ENCODE measurements around the gene ZIM2.

Gene ZIM2

GRCh38 chr19:56764196-56764695 is 76.3 kb downstream of the ZIM2 start:
- CTCF ChIA-PET = interaction anchor here (1.8 kb wide), 1 partner anchor 14 kb away, joined by 3 read pairs; no protein-coding TSS in a partner anchor
- DNase-seq = no peak
- H3K4me1 ChIP-seq (ENCODE audit: control extremely low read depth in 1 of 4, control insufficient read depth in 4 of 4, insufficient read depth in 4 of 4, low read length in 3 of 4) = peaks cover 4 to 10% (median 8%) of the 10 kb centered on the region in 4 experiments
- peaks cover 0 to 28% (median 13%) of the 10 kb centered on the region in 5 experiments for H3K9me3 ChIP-seq (ENCODE audit: control extremely low read depth in 1 of 5, control insufficient read depth in 4 of 5, insufficient read depth in 2 of 5, low read depth in 1 of 5, low read length in 4 of 5)
- POLR2A ChIA-PET = interaction anchor here (0.6 kb wide), 1 partner anchor 336 kb away, joined by 3 read pairs; no protein-coding TSS in a partner anchor
- H3K36me3 ChIP-seq (ENCODE audit: control insufficient read depth in 4 of 4, insufficient read depth in 4 of 4, low read length in 3 of 4) = no peaks in the 10 kb centered on the region
- H3K27me3 ChIP-seq (replicated peaks in 2 of 5; ENCODE audit: control insufficient read depth in 4 of 5, insufficient read depth in 5 of 5, low read length in 4 of 5) = no peaks in the 10 kb centered on the region
- no peak overlapping the region for H3K27ac ChIP-seq (ENCODE audit: insufficient read depth in 1 of 2, low read depth in 1 of 2, low read length in 2 of 2, poor library complexity in 1 of 2, severe bottlenecking in 2 of 2)
- H3K4me3 ChIP-seq (ENCODE audit: control insufficient read depth in 1 of 7, extremely low read depth in 1 of 7, insufficient read depth in 4 of 7, low read depth in 2 of 7, low read length in 6 of 7) = no peak overlapping the region
- WGBS (ENCODE audit: insufficient coverage) = 79% methylated on average over 1 of the region's 1 CpG

- 92% methylated on average over 10 of the region's 10 CpGs for WGBS (ENCODE audit: insufficient coverage)
- no peak for DNase-seq
These were observed 79.7 kb downstream of the ZIM2 start for GRCh38 chr19:56760842-56761241.

GRCh38 chr19:56759531-56759930 is 81.0 kb downstream of the ZIM2 start:
- POLR2A ChIA-PET = no interaction called here
- no peak for DNase-seq
- no peaks in the 10 kb centered on the region for H3K4me1 ChIP-seq (ENCODE audit: control extremely low read depth in 1 of 4, control insufficient read depth in 4 of 4, insufficient read depth in 4 of 4, low read length in 3 of 4)
- no peak overlapping the region for H3K27ac ChIP-seq (ENCODE audit: insufficient read depth in 1 of 2, low read depth in 1 of 2, low read length in 2 of 2, poor library complexity in 1 of 2, severe bottlenecking in 2 of 2)
- CTCF ChIA-PET = no interaction called here
- H3K27me3 ChIP-seq (replicated peaks in 2 of 5; ENCODE audit: control insufficient read depth in 4 of 5, insufficient read depth in 5 of 5, low read length in 4 of 5) = no peaks in the 10 kb centered on the region
- 87% methylated on average over 8 of the region's 8 CpGs for WGBS (ENCODE audit: insufficient coverage)
- H3K4me3 ChIP-seq (ENCODE audit: control insufficient read depth in 1 of 7, extremely low read depth in 1 of 7, insufficient read depth in 4 of 7, low read depth in 2 of 7, low read length in 6 of 7) = no peak overlapping the region
- peaks cover 0 to 21% (median 5%) of the 10 kb centered on the region in 5 experiments for H3K9me3 ChIP-seq (ENCODE audit: control extremely low read depth in 1 of 5, control insufficient read depth in 4 of 5, insufficient read depth in 2 of 5, low read depth in 1 of 5, low read length in 4 of 5)
- H3K36me3 ChIP-seq (ENCODE audit: control insufficient read depth in 4 of 4, insufficient read depth in 4 of 4, low read length in 3 of 4) = no peaks in the 10 kb centered on the region

More at GRCh38 chr19:56760842-56761241, 79.7 kb downstream of the ZIM2 start:
- Histone ChIP-seq H3K27me3 (replicated peaks in 2 of 5; ENCODE audit: control insufficient read depth in 4 of 5, insufficient read depth in 5 of 5, low read length in 4 of 5) (no peaks in the 10 kb centered on the region), H3K9me3 (ENCODE audit: control extremely low read depth in 1 of 5, control insufficient read depth in 4 of 5, insufficient read depth in 2 of 5, low read depth in 1 of 5, low read length in 4 of 5) (peaks cover 0 to 27% (median 8%) of the 10 kb centered on the region in 5 experiments), H3K27ac (ENCODE audit: insufficient read depth in 1 of 2, low read depth in 1 of 2, low read length in 2 of 2, poor library complexity in 1 of 2, severe bottlenecking in 2 of 2) (no peak overlapping the region), H3K4me1 (ENCODE audit: control extremely low read depth in 1 of 4, control insufficient read depth in 4 of 4, insufficient read depth in 4 of 4, low read length in 3 of 4) (peaks cover 4 to 10% (median 8%) of the 10 kb centered on the region in 4 experiments), H3K36me3 (ENCODE audit: control insufficient read depth in 4 of 4, insufficient read depth in 4 of 4, low read length in 3 of 4) (no peaks in the 10 kb centered on the region), H3K4me3 (ENCODE audit: control insufficient read depth in 1 of 7, extremely low read depth in 1 of 7, insufficient read depth in 4 of 7, low read depth in 2 of 7, low read length in 6 of 7) (no peak overlapping the region)
- CTCF ChIA-PET = no interaction called here
- POLR2A ChIA-PET = no interaction called here

- H3K4me3 ChIP-seq (ENCODE audit: control insufficient read depth in 1 of 7, extremely low read depth in 1 of 7, insufficient read depth in 4 of 7, low read depth in 2 of 7, low read length in 6 of 7) = no peak overlapping the region
- no peak overlapping the region for H3K27ac ChIP-seq (ENCODE audit: insufficient read depth in 1 of 2, low read depth in 1 of 2, low read length in 2 of 2, poor library complexity in 1 of 2, severe bottlenecking in 2 of 2)
- ChIA-PET POLR2A (no interaction called here), CTCF (interaction anchor here (0.7 to 1.5 kb wide), 2 partner anchors 86 to 342 kb away, joined by 3 to 5 read pairs; no protein-coding TSS in a partner anchor)
- no peaks in the 10 kb centered on the region for H3K36me3 ChIP-seq (ENCODE audit: control insufficient read depth in 4 of 4, insufficient read depth in 4 of 4, low read length in 3 of 4)
- H3K27me3 ChIP-seq (replicated peaks in 2 of 5; ENCODE audit: control insufficient read depth in 4 of 5, insufficient read depth in 5 of 5, low read length in 4 of 5) = peaks cover 0 to 2% (median 0%) of the 10 kb centered on the region in 5 experiments
- peak in 2 of 3 donors; percentile 9 to 17 for DNase-seq
- H3K9me3 ChIP-seq (ENCODE audit: control extremely low read depth in 1 of 5, control insufficient read depth in 4 of 5, insufficient read depth in 2 of 5, low read depth in 1 of 5, low read length in 4 of 5) = peaks cover 0 to 3% (median 0%) of the 10 kb centered on the region in 5 experiments
- 20% methylated on average over 5 of the region's 6 CpGs for WGBS (ENCODE audit: insufficient coverage)
- H3K4me1 ChIP-seq (ENCODE audit: control extremely low read depth in 1 of 4, control insufficient read depth in 4 of 4, insufficient read depth in 4 of 4, low read length in 3 of 4) = peaks cover 0 to 2% (median 0%) of the 10 kb centered on the region in 4 experiments
These were observed 89.4 kb downstream of the ZIM2 start for GRCh38 chr19:56751078-56751489.

GRCh38 chr19:56750658-56751057 is 89.9 kb downstream of the ZIM2 start:
- H3K4me1 ChIP-seq (ENCODE audit: control extremely low read depth in 1 of 4, control insufficient read depth in 4 of 4, insufficient read depth in 4 of 4, low read length in 3 of 4) = peaks cover 0 to 2% (median 0%) of the 10 kb centered on the region in 4 experiments
- CTCF ChIA-PET = no interaction called here
- POLR2A ChIA-PET = no interaction called here
- H3K36me3 ChIP-seq (ENCODE audit: control insufficient read depth in 4 of 4, insufficient read depth in 4 of 4, low read length in 3 of 4) = no peaks in the 10 kb centered on the region
- no peak overlapping the region for H3K27ac ChIP-seq (ENCODE audit: insufficient read depth in 1 of 2, low read depth in 1 of 2, low read length in 2 of 2, poor library complexity in 1 of 2, severe bottlenecking in 2 of 2)
- H3K4me3 ChIP-seq (ENCODE audit: control insufficient read depth in 1 of 7, extremely low read depth in 1 of 7, insufficient read depth in 4 of 7, low read depth in 2 of 7, low read length in 6 of 7) = no peak overlapping the region
- H3K9me3 ChIP-seq (ENCODE audit: control extremely low read depth in 1 of 5, control insufficient read depth in 4 of 5, insufficient read depth in 2 of 5, low read depth in 1 of 5, low read length in 4 of 5) = peaks cover 0 to 3% (median 0%) of the 10 kb centered on the region in 5 experiments
- H3K27me3 ChIP-seq (replicated peaks in 2 of 5; ENCODE audit: control insufficient read depth in 4 of 5, insufficient read depth in 5 of 5, low read length in 4 of 5) = peaks cover 0 to 2% (median 0%) of the 10 kb centered on the region in 5 experiments
- 94% methylated on average over 8 of the region's 11 CpGs for WGBS (ENCODE audit: insufficient coverage)
- no peak for DNase-seq

GRCh38 chr19:56748378-56748777 is 92.1 kb downstream of the ZIM2 start:
- peaks cover 0 to 3% (median 0%) of the 10 kb centered on the region in 5 experiments for H3K9me3 ChIP-seq (ENCODE audit: control extremely low read depth in 1 of 5, control insufficient read depth in 4 of 5, insufficient read depth in 2 of 5, low read depth in 1 of 5, low read length in 4 of 5)
- 60% methylated on average over 2 of the region's 5 CpGs for WGBS (ENCODE audit: insufficient coverage)
- DNase-seq = peak; percentile 36 to 66 (median 65)
- H3K4me1 ChIP-seq (ENCODE audit: control extremely low read depth in 1 of 4, control insufficient read depth in 4 of 4, insufficient read depth in 4 of 4, low read length in 3 of 4) = peaks cover 0 to 2% (median 0%) of the 10 kb centered on the region in 4 experiments
- ChIA-PET CTCF (no interaction called here), POLR2A (no interaction called here)
- H3K27me3 ChIP-seq (replicated peaks in 2 of 5; ENCODE audit: control insufficient read depth in 4 of 5, insufficient read depth in 5 of 5, low read length in 4 of 5) = peaks cover 0 to 2% (median 0%) of the 10 kb centered on the region in 5 experiments
- peak overlapping the region in 1 of 7 experiments; percentile 5 for H3K4me3 ChIP-seq (ENCODE audit: control insufficient read depth in 1 of 7, extremely low read depth in 1 of 7, insufficient read depth in 4 of 7, low read depth in 2 of 7, low read length in 6 of 7)
- no peak overlapping the region for H3K27ac ChIP-seq (ENCODE audit: insufficient read depth in 1 of 2, low read depth in 1 of 2, low read length in 2 of 2, poor library complexity in 1 of 2, severe bottlenecking in 2 of 2)
- no peaks in the 10 kb centered on the region for H3K36me3 ChIP-seq (ENCODE audit: control insufficient read depth in 4 of 4, insufficient read depth in 4 of 4, low read length in 3 of 4)

GRCh38 chr19:56746367-56746766 is 94.2 kb downstream of the ZIM2 start:
- WGBS (ENCODE audit: insufficient coverage) = 52% methylated on average over 2 of the region's 3 CpGs
- Histone ChIP-seq H3K9me3 (ENCODE audit: control extremely low read depth in 1 of 5, control insufficient read depth in 4 of 5, insufficient read depth in 2 of 5, low read depth in 1 of 5, low read length in 4 of 5) (peaks cover 0 to 6% (median 0%) of the 10 kb centered on the region in 5 experiments), H3K4me3 (ENCODE audit: control insufficient read depth in 1 of 7, extremely low read depth in 1 of 7, insufficient read depth in 4 of 7, low read depth in 2 of 7, low read length in 6 of 7) (no peak overlapping the region), H3K27me3 (replicated peaks in 2 of 5; ENCODE audit: control insufficient read depth in 4 of 5, insufficient read depth in 5 of 5, low read length in 4 of 5) (peaks cover 0 to 2% (median 0%) of the 10 kb centered on the region in 5 experiments), H3K36me3 (ENCODE audit: control insufficient read depth in 4 of 4, insufficient read depth in 4 of 4, low read length in 3 of 4) (no peaks in the 10 kb centered on the region), H3K4me1 (ENCODE audit: control extremely low read depth in 1 of 4, control insufficient read depth in 4 of 4, insufficient read depth in 4 of 4, low read length in 3 of 4) (peaks cover 0 to 2% (median 0%) of the 10 kb centered on the region in 4 experiments), H3K27ac (ENCODE audit: insufficient read depth in 1 of 2, low read depth in 1 of 2, low read length in 2 of 2, poor library complexity in 1 of 2, severe bottlenecking in 2 of 2) (no peak overlapping the region)
- POLR2A ChIA-PET = no interaction called here
- CTCF ChIA-PET = no interaction called here
- DNase-seq = no peak

Measured in common myeloid progenitor, CD34-positive (primary cell).